ENCODE measurements around the gene LPAR3.
"Not testable (repeated sequence)": the region's sequence is repeated elsewhere in the genome, so short reads cannot be mapped to it uniquely, and the experiment has no call there.

The LPAR3 gene

GRCh38 chr1:84923317-84923716 is 30.3 kb upstream of the LPAR3 start:
- no peak overlapping the region for H3K9ac ChIP-seq (ENCODE audit: low read depth, low read length)
- H3K27me3 ChIP-seq (ENCODE audit: control insufficient read depth, insufficient read depth, low read length) = peaks cover 28% of the 10 kb centered on the region
- H3K4me3 ChIP-seq (ENCODE audit: low read length) = no peak overlapping the region
- H3K4me2 ChIP-seq (ENCODE audit: low read length) = no peak overlapping the region
- no peaks in the 10 kb centered on the region for H3K36me3 ChIP-seq (ENCODE audit: insufficient read depth, low read length)
- no peaks in the 10 kb centered on the region for H3K9me3 ChIP-seq (replicated peaks; ENCODE audit: low read length)
- H3K4me1 ChIP-seq (ENCODE audit: control insufficient read depth, insufficient read depth, low read length) = no peaks in the 10 kb centered on the region

- H3K4me3 ChIP-seq (ENCODE audit: low read length) = no peak overlapping the region
- no peak overlapping the region for H3K4me2 ChIP-seq (ENCODE audit: low read length)
- no peaks in the 10 kb centered on the region for H3K36me3 ChIP-seq (ENCODE audit: insufficient read depth, low read length)
- H3K4me1 ChIP-seq (ENCODE audit: control insufficient read depth, insufficient read depth, low read length) = no peaks in the 10 kb centered on the region
- peaks cover 37% of the 10 kb centered on the region for H3K27me3 ChIP-seq (ENCODE audit: control insufficient read depth, insufficient read depth, low read length)
- H3K9ac ChIP-seq (ENCODE audit: low read depth, low read length) = no peak overlapping the region
- no peaks in the 10 kb centered on the region for H3K9me3 ChIP-seq (replicated peaks; ENCODE audit: low read length)
Observed at GRCh38 chr1:84920159-84920558, 27.2 kb upstream of the LPAR3 start.

GRCh38 chr1:84919461-84919970 is 26.5 kb upstream of the LPAR3 start:
- Histone ChIP-seq H3K4me3 (ENCODE audit: low read length) (no peak overlapping the region), H3K9me3 (replicated peaks; ENCODE audit: low read length) (no peaks in the 10 kb centered on the region), H3K4me1 (ENCODE audit: control insufficient read depth, insufficient read depth, low read length) (no peaks in the 10 kb centered on the region)

DNA sequence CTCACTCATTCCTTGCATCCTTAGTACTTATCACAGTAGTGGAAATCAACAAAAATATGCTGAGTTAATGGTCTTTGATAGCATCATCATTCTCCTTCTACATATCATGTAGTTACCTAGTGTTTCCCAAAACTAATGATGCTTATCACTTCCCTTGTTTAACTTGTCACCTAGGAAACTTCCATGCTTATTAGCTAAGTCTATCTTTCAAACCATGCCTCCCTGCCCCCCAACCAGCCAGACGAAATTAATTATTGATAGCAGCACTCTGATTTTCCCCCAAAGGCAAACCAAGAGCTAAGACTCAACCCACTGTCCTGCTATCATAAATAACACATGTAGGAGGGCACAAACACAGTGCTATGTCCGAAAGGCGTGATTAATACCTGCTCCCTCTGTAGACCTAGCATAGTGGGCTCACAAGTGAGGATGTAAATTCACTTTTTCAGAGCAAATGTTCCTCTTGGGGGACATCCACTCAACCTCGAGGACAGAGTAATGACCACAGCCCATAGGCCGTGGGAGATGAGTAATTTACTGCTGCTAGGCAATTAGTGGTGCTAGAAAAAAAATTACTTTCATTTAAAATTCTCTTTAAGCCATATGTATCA is 25.8 kb upstream of the LPAR3 start:
- H3K4me1 ChIP-seq (ENCODE audit: control insufficient read depth, insufficient read depth, low read length) = no peaks in the 10 kb centered on the region
- H3K36me3 ChIP-seq (ENCODE audit: insufficient read depth, low read length) = no peaks in the 10 kb centered on the region
- H3K4me3 ChIP-seq (ENCODE audit: low read length) = no peak overlapping the region
- no peaks in the 10 kb centered on the region for H3K9me3 ChIP-seq (replicated peaks; ENCODE audit: low read length)
- no peak overlapping the region for H3K9ac ChIP-seq (ENCODE audit: low read depth, low read length)
- no peak overlapping the region for H3K4me2 ChIP-seq (ENCODE audit: low read length)
- H3K27me3 ChIP-seq (ENCODE audit: control insufficient read depth, insufficient read depth, low read length) = peaks cover 37% of the 10 kb centered on the region

More at GRCh38 chr1:84919461-84919970, 26.5 kb upstream of the LPAR3 start:
- Histone ChIP-seq H3K4me2 (ENCODE audit: low read length) (no peak overlapping the region), H3K27me3 (ENCODE audit: control insufficient read depth, insufficient read depth, low read length) (peaks cover 37% of the 10 kb centered on the region), H3K9ac (ENCODE audit: low read depth, low read length) (no peak overlapping the region), H3K36me3 (ENCODE audit: insufficient read depth, low read length) (no peaks in the 10 kb centered on the region)

DNA sequence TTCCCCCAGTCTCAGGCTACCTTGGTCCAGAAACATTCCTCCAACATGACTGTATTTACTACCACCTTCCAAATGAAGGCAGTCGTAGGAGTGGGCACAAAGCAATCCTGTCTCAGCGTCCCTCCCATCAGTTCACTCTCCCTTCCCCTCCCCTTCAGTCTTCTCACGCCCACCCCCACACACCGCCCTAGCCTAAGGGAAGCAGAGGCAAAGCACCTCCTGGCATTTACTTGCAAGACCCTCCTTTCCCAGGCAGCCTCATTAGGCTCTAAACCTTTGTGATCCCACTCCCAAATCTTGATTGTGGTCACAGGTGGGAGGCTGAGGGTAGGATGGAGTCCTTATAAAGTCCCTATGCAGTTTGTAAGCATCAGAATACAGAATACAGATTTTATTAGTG is 23.9 kb upstream of the LPAR3 start:
- no peaks in the 10 kb centered on the region for H3K36me3 ChIP-seq (ENCODE audit: insufficient read depth, low read length)
- no peak overlapping the region for H3K9ac ChIP-seq (ENCODE audit: low read depth, low read length)
- no peaks in the 10 kb centered on the region for H3K4me1 ChIP-seq (ENCODE audit: control insufficient read depth, insufficient read depth, low read length)

GRCh38 chr1:84913555-84913892 is 20.5 kb upstream of the LPAR3 start:
- Histone ChIP-seq H3K9ac (ENCODE audit: low read depth, low read length) (no peak overlapping the region), H3K4me2 (ENCODE audit: low read length) (no peak overlapping the region), H3K36me3 (ENCODE audit: insufficient read depth, low read length) (no peaks in the 10 kb centered on the region), H3K9me3 (replicated peaks; ENCODE audit: low read length) (no peaks in the 10 kb centered on the region), H3K27me3 (ENCODE audit: control insufficient read depth, insufficient read depth, low read length) (peaks cover 52% of the 10 kb centered on the region), H3K4me3 (ENCODE audit: low read length) (no peak overlapping the region), H3K4me1 (ENCODE audit: control insufficient read depth, insufficient read depth, low read length) (no peaks in the 10 kb centered on the region)

More for the DNA sequence above, 23.9 kb upstream of the LPAR3 start:
- Histone ChIP-seq H3K4me3 (ENCODE audit: low read length) (no peak overlapping the region), H3K27me3 (ENCODE audit: control insufficient read depth, insufficient read depth, low read length) (peaks cover 41% of the 10 kb centered on the region), H3K9me3 (replicated peaks; ENCODE audit: low read length) (no peaks in the 10 kb centered on the region), H3K4me2 (ENCODE audit: low read length) (no peak overlapping the region)

- Histone ChIP-seq H3K27me3 (ENCODE audit: control insufficient read depth, insufficient read depth, low read length) (peaks cover 49% of the 10 kb centered on the region), H3K4me2 (ENCODE audit: low read length) (no peak overlapping the region), H3K9ac (ENCODE audit: low read depth, low read length) (no peak overlapping the region), H3K36me3 (ENCODE audit: insufficient read depth, low read length) (no peaks in the 10 kb centered on the region), H3K4me1 (ENCODE audit: control insufficient read depth, insufficient read depth, low read length) (no peaks in the 10 kb centered on the region), H3K4me3 (ENCODE audit: low read length) (no peak overlapping the region), H3K9me3 (replicated peaks; ENCODE audit: low read length) (no peaks in the 10 kb centered on the region)
Observed at GRCh38 chr1:84912726-84913554, 19.9 kb upstream of the LPAR3 start.

DNA sequence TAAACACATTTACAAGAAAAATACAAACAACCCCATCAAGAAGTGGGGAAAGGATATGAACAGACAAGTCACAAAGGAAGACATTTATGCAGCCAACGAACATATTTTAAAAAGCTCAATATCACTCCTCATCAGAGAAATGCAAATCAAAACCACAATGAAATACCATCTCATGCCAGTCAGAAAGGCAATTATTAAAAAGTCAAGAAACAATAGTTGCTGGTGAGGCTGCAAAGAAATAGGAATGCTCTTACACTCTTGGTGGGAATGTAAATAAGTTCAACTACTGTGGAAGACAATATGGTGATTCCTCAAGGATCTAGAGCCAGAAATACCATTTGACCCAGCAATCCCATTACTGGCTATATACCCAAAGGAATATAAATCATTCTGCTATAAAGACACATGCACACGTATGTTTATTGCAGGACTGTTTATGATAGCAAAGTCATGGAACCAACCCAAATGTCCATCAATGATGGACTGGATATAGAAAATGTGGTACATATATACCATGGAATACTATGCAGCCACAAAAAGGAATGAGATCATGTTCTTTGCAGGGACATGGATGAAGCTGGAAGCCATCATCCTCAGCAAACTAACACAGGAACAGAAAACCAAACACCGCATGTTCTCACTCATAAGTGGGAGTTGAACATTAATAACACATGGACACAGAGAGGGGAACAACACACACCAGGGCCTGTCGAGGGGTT is 15.9 kb upstream of the LPAR3 start:
- not testable (repeated sequence) for H3K4me3 ChIP-seq (ENCODE audit: low read length); H3K9me3 ChIP-seq (replicated peaks; ENCODE audit: low read length); H3K9ac ChIP-seq (ENCODE audit: low read depth, low read length); H3K36me3 ChIP-seq (ENCODE audit: insufficient read depth, low read length); H3K4me1 ChIP-seq (ENCODE audit: control insufficient read depth, insufficient read depth, low read length); H3K4me2 ChIP-seq (ENCODE audit: low read length)
- H3K27me3 ChIP-seq (ENCODE audit: control insufficient read depth, insufficient read depth, low read length) = peaks cover 47% of the 10 kb centered on the region

DNA sequence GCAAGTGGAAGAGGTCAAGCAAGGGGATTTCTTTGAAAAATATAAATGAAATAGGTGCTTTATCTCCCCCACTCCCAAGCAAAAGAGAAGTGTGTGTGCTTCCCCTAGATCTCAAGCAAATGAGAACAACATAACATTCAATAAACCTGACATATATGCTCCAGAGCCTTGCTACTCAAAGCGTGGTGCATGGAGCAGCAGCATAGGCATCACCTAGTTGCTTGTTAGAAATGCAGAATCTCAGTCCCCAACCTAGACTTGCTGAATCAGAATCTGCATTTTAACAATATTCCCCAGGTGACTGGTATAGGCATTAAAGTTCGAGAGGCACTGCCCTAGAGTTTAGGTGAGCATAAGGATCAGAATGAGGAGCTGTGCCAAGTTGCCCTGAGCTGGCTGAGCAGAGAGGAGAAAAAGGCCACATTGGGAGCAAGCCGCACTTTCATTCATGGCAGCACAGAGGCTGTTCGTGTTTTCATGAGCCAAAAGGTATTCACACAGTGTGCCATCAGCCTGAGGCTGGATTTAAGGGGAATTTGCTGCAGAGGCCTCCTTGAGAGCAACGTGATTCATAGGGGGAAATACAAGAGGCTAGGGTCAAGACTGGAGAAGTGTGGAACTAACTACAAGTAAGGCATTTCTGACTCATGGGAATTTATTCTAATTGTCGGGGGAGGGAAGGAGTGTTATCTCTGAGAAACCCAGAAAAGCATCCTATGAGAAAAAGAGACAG is 14.3 kb upstream of the LPAR3 start:
- no peak overlapping the region for H3K4me2 ChIP-seq (ENCODE audit: low read length)
- no peak overlapping the region for H3K4me3 ChIP-seq (ENCODE audit: low read length)
- H3K36me3 ChIP-seq (ENCODE audit: insufficient read depth, low read length) = no peaks in the 10 kb centered on the region
- no peaks in the 10 kb centered on the region for H3K4me1 ChIP-seq (ENCODE audit: control insufficient read depth, insufficient read depth, low read length)
- H3K9me3 ChIP-seq (replicated peaks; ENCODE audit: low read length) = peaks cover 2% of the 10 kb centered on the region
- H3K27me3 ChIP-seq (ENCODE audit: control insufficient read depth, insufficient read depth, low read length) = peaks cover 40% of the 10 kb centered on the region
- no peak overlapping the region for H3K9ac ChIP-seq (ENCODE audit: low read depth, low read length)

DNA sequence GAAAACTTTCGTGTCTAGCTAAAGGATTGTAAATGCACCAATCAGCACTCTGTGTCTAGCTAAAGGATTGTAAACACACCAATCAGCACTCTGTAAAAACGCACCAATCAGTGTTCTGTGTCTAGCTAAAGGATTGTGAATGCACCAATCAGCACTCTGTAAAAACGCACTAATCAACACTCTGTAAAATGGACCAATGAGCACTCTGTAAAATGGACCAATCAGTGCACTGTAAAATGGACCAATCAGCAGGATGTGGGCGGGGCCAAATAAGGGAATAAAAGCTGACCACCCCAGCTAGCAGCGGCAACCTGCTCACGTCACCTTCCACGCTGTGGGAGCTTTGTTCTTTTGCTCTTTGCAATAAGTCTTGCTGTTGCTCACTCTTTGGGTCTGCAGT is 9.7 kb upstream of the LPAR3 start:
- not testable (repeated sequence) for H3K9me3 ChIP-seq (replicated peaks; ENCODE audit: low read length); H3K4me1 ChIP-seq (ENCODE audit: control insufficient read depth, insufficient read depth, low read length); H3K4me3 ChIP-seq (ENCODE audit: low read length); H3K36me3 ChIP-seq (ENCODE audit: insufficient read depth, low read length); H3K9ac ChIP-seq (ENCODE audit: low read depth, low read length); H3K4me2 ChIP-seq (ENCODE audit: low read length)
- peaks cover 20% of the 10 kb centered on the region for H3K27me3 ChIP-seq (ENCODE audit: control insufficient read depth, insufficient read depth, low read length)

- Histone ChIP-seq H3K9me3 (replicated peaks; ENCODE audit: low read length) (peaks cover 2% of the 10 kb centered on the region), H3K4me1 (ENCODE audit: control insufficient read depth, insufficient read depth, low read length) (no peaks in the 10 kb centered on the region), H3K9ac (ENCODE audit: low read depth, low read length) (no peak overlapping the region), H3K27me3 (ENCODE audit: control insufficient read depth, insufficient read depth, low read length) (peaks cover 34% of the 10 kb centered on the region), H3K36me3 (ENCODE audit: insufficient read depth, low read length) (no peaks in the 10 kb centered on the region), H3K4me2 (ENCODE audit: low read length) (no peak overlapping the region), H3K4me3 (ENCODE audit: low read length) (no peak overlapping the region)
Observed at GRCh38 chr1:84899969-84900368, 7.0 kb upstream of the LPAR3 start.

Data from skeletal muscle satellite cell (primary cell).